NCI-H446 treated with DMSO at 0.1 percent for 48 hours (cell line): ENCODE measurements around the gene CMTM7.

ENCODE experiments used
- DNase-seq: peaks from one replicate; lab custom pipeline; 2025; lab: John Stamatoyannopoulos, UW

The CMTM7 gene

DNA sequence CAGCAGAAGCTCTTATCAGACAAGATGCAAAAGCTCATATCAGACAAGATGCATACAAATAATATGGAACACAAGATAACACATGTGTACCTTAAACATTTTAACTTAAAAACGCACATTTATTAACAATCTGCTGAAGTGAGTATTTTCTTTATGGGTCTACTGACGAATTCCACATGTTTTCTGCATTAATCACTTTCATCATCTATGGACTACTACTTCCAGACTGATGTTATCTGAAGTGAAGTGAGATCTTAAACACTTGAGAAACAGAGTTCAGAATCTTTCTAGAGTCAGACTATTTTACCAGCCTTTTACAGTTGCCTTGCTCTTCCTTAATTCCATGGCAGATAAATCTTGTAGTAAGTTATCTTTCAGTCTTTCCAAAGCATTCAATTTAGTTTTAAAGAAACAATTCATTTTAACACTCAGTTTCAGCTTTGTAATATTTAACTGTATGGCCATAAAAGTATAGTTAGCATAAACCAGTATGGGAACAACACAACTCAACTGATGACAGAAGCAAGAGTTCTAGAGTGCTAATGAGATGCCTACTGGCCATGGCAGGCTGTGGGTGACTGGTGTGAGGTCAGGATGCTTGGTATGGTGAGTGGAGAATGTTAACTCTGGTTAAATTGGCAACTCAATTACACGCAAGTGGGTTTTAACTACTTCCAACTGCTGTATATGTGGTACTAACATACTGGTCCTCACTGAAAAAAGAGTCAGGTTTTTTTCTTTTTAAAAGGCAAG, 101.2 kb downstream of the CMTM7 start:
- no peak for DNase-seq

DNA sequence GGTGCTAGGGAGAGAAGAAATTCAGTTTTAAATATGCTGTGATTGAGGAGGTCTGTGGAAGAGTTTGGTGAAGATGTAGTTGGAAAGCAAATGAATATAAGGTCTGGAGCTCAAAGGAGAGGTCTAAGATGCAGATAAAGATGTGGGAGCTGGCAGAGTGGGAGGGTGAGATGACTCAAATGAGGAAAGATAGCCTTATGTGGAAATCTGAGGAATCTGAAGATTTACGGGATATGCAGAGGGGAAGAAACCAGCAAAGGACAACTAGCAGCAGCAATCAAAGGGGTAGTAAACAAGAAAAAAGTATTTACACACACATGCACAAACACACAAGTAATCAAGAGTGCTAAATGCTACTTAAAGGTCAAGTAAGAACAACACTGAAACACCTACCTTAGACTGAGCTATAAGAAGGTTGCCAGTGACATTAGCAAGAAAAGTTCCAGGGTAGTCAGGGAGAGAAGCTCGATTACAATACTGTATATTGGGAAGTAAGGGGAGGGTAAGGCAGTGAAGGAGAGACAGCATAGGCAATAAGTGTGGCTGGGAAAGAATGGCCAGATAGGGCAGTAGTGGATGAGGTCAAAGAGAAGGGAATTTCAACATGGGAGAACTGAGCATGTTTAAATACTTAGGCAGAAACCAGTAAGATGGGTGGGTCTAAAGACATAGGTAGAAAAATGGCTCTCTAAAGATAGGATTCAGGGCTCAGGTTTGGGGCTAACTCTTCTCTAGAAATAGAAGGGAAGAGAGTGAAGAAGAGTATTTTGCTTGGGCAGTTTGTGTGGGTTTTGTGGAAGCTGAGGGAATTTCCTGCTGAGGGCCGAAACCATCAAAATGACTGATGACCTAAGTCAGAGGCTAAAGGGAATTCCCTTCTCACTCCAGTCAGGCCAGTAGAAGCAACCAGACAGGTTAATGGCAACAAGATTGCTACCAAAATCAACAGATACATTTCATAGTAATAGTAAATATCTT, 102.1 kb downstream of the CMTM7 start:
- DNase-seq, result no peak

DNA sequence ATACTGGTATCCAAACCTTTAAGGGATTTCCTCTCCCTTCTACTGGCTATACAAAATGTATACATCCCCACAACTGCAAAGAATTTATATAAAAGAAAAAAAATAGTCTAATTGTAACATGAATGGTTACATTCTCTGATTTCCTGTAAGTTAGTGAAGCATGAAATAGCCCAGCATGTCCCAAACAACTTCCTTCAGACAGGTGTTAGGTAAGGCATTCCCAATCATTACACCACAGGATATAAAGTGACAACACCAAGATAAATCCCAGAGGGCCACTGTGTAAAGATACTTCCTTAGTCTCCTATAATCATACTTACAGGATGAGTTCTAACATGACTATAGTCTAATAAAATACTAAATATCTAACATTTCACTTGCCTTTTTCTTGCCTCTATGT, 103.4 kb downstream of the CMTM7 start:
- no peak for DNase-seq

GRCh38 chr3:32495609-32496008, 104.0 kb downstream of the CMTM7 start:
- no peak for DNase-seq

GRCh38 chr3:32498252-32498651, 106.6 kb downstream of the CMTM7 start:
- no peak for DNase-seq

DNA sequence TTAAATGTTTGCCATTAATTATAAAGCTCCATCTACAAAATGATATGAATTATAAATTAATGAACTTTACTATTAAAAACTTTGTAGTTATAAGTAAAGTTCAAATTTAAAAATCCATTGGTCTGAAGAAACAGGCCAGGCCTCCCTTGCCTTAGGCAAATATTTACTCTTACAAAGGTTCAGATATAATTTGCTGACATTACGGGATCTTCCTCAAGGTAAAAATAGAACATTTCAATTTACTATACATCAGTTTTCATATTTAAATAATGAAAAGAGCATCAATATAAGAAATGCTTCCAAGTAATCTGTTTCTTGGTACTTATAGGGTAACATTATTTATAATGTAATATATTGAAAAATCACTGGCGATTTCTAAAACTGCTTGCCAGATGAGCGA, 107.3 kb downstream of the CMTM7 start:
- DNase-seq, result no peak

GRCh38 chr3:32499585-32499984, 107.9 kb downstream of the CMTM7 start:
- no peak for DNase-seq

- no peak for DNase-seq
Observed at GRCh38 chr3:32500231-32500630, 108.6 kb downstream of the CMTM7 start.

DNA sequence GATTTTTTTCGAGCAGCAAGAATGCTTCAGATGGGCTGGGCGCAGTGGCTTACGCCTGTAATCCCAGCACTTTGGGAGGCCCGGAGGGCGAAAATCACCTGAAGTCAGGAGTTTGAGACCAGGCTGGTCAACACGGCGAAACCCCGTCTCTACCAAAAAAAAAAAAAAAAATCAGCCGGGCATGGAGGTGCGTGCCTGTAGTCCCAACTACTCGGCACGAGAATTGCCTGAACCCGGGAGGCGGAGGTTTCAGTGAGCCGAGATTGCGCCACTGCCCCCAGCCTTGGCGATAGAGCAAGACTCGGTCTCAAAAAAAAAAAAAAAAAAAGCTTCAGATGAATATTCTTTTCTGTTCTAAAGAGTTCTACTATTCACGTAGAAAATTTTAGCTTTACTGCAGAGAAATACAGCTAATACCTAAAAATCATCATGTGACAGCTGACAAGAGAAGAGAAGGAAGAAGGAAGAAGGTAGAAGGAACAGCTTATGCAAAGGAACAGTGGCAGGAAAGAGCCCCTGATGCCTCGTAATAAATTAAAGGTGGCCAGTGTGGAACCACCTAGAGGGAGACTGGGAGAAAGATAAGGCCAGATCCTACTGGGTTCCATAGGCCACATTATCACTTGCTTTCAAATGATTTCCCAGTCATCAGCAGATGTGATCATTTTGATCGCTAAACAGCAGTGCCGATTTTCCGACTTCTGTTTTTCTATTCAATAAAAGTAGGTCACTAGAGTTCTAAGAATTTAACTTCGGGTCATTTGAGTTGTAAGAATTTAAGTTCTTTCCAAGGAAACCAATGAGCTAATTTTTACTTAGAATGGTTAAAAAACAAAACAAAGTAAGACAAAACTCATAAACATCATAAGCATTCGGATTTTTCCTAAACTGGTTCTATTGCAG, 109.5 kb downstream of the CMTM7 start:
- DNase-seq, result no peak

GRCh38 chr3:32501783-32502117, 110.1 kb downstream of the CMTM7 start:
- DNase-seq, result no peak

DNA sequence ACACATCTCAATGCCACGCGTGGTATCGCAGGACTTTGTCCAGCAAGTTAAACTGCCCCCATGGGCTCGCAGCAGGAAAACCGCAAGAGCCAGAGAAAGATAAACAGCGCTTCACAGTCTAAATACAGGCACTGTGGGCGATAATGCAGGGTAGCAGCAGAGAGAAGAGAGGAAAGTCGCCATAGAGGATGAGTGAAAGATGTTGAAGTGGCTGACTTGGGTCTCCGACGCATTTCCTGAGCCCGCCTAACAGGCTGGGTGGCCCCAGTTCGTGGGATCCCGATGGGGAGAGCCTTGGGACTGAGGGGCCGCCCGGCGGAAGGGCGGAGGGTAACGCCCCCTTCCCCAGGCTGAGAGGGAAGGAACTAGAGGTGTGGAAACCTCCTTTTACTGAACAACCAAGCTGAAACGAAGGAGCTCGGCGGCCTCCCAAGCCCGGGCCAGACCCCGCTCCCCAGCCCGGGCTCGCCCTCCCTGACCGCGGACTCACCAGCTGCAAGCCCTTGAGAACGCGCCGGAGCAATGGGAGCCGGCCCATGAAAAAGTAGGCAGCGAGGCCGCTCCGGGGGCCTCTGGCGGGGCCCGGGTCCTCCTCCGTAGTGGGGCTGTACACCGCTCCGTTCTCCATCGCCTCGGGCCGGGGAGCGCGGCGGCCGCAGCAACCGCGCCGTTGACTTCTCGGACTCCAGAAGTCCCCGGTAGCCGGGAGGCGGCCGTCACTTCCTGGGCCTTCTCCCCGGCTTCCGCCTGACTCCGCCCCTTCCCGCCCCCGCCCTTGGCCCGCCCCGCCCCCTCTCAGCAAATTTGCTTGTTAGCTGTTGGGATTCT, 110.7 kb downstream of the CMTM7 start, which contains the start of gene CMTM6:
Gene CMTM6 (minus strand): TSS at position 735 of the 828 bp plus-strand sequence. CDS start 107 bp downstream, at position 628.
- DNase-seq, result peak; percentile 37

DNA sequence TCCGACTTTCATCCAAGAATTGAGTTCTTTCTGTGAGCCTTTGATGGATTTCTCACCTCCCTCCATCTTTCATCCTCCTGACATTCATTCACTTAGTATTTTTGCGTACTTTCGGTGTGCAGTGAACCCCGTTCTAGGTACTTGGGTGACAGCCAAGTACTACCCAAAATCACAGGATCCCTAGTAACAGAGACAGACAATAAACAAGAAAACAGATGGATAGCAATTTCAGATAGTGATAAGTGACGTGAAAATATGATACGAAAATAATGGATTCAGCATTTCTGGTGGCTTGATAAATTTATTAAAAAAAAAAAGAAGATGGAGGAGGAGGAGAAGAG, 111.3 kb downstream of the CMTM7 start:
- DNase-seq, result no peak
